HK-2 (cell line): ENCODE data around the gene RNF183.

Source experiments
- DNase-seq: peaks from one replicate; pipeline ENCODE4 v3.0.0-alpha.2; 2018; ENCODE audit not compliant: unreplicated experiment

RNF183 gene

GRCh38 chr9:113302792-113303418, at the start of gene RNF183:
Gene RNF183, minus strand, starts transcription at chr9:113303376. Its CDS starts 5,192 bp downstream, at chr9:113298184.
- no peak for DNase-seq

DNA sequence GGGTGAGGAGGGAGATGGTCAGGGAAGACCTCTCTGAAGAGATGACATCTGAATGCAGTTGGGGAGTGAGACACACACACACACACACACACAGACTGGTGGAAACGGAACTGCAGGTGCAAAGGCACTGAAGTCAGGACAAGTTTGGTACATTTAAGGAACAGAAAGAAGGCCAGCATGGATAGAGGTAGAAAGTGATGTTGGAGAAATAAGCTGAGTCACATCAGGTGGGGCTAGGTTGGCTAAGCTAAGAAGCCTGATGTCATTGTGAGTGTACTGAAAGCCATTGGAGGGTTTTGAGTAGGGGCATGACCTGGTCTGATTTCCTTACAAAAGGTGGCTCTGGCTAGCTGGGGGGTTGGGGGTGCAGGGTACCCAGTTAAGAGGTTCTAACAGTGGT, 49.2 kb upstream of the RNF183 start:
- DNase-seq = no peak

- no peak for DNase-seq
Measured at GRCh38 chr9:113352006-113352405, 48.8 kb upstream of the RNF183 start.

DNA sequence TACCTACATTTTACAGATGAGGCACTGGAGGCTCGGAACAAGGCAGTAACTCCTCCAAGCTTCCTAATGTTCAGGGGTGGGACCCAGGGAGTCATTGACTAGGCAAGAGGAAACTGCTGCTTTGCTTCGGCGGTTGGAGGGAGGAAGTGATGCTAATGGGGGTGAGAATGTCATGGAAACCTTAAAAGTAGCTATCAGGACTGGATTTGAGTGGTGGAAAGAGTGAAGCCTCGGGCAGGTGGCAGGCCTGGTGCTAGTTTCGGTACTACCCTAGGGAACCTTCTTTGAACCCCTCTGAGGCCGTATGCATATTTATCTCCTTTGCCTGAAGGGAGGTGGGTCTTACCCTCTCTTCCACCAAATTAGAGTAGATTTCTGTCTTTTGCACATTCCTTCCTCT, 47.8 kb upstream of the RNF183 start:
- no peak for DNase-seq

- no peak for DNase-seq
Measured at GRCh38 chr9:113350107-113350661, 47.0 kb upstream of the RNF183 start.

GRCh38 chr9:113349445-113350094, 46.4 kb upstream of the RNF183 start, which contains the start of gene BSPRY:
Gene BSPRY, plus strand, starts transcription at chr9:113349541. Its CDS starts 39 bp downstream, at chr9:113349580.
- no peak for DNase-seq

GRCh38 chr9:113349066-113349444, 45.9 kb upstream of the RNF183 start:
- no peak for DNase-seq

DNA sequence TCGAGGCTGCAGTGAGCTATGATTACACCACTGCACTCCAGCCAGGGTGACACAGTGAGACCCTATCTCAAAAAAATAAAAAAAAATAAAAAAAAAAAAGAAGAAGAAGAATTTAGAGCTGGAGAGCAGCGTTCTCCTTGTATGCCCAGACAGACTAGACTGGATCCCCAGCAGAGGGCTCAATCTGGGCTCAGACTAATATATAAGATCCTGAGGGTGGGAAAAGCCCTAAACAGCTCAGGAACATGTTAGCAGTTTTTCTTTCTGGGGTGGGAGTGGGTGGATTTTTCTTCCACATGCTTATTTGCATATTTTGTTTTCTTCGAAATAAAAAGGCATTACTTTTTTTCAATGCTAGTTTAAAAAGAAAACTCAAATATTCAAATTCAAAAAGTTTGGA, 45.3 kb upstream of the RNF183 start:
- no peak for DNase-seq

DNA sequence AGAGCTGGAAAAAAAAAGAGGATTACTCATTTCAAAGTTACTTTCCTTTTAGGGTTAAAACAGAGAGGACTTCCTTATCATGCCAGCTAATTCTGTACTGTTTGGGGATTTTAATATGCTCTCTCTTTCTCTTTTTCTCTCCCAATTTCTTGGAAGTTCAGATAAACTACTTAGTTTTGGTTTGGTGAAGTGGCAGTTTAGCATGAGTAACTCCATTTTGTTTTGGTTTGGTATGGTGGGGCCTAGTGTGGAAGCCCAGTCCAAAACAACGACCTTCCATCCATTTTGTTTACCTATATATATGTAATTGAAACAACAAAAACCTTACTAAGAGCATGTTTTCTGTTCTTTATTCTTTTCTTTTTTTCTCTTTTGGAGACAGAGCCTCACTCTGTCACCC, 42.5 kb upstream of the RNF183 start:
- no peak for DNase-seq

DNA sequence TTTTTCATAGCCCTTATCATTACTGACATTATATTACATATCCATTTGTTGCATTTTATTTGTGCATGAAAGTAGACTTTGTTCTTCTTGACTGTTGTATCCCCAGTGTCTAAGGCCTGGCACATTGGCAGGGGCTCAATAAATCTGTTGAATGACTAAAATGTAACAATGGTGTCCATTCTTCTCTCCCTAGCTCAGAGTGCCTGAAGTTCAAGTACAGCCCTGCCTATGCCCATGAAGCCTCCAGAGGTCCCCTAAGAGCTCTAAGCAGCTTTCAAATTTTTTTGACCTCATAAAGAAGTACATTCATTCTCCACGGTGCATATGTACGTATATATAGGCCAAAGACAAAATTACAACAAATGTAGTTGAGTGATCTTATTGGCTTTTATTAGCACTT, 42.0 kb upstream of the RNF183 start:
- DNase-seq = no peak

- peak; percentile 49 for DNase-seq
Measured at GRCh38 chr9:113343732-113344231, 40.6 kb upstream of the RNF183 start.

DNA sequence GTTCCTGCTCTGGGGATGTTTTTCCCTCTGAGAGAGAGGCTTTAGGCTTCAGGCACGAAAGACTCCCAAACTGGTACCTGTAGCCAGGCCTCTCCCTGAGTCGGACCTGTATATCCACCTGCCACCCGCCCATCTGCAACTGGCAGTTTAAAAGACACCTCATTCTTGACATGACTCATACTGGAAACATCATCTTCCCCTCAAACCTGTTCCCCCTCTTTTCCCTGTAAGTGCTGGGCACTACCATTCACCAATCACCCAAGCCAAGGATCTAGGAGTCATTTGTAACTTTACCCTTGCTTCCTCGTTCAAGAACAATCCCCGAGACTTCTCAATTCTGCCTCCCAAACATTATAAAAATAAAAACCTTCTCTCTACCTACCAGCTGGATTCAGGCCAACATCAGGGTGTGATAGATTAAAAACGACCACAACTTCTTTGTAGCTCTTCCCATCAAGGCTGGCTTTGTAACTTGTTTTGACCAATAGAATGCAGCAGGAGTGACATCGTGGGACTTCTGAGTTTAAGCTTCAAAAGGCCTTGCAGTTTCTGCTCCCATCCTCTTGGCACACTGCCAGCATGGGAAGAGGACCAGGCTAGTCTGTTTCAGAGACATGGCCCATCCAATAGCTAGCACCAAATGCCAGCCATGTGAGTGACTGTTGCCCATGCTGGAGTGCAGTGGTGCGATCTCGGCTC, 38.7 kb upstream of the RNF183 start:
- DNase-seq = no peak

- peak; percentile 92 for DNase-seq
Measured at GRCh38 chr9:113340011-113340699, 37.0 kb upstream of the RNF183 start, which contains the start of gene WDR31. Gene WDR31, minus strand, starts transcription at chr9:113340275. Its CDS starts 8,253 bp downstream, at chr9:113332022.

- DNase-seq = no peak
Measured at GRCh38 chr9:113337714-113338113, 34.5 kb upstream of the RNF183 start.

- no peak for DNase-seq
Measured at GRCh38 chr9:113331780-113332179, 28.6 kb upstream of the RNF183 start.

GRCh38 chr9:113328045-113328782, 25.0 kb upstream of the RNF183 start:
- no peak for DNase-seq

GRCh38 chr9:113326230-113326629, 23.1 kb upstream of the RNF183 start:
- DNase-seq = no peak

GRCh38 chr9:113322671-113323070, 19.5 kb upstream of the RNF183 start:
- DNase-seq = no peak

- no peak for DNase-seq
Measured at GRCh38 chr9:113320051-113320450, 16.9 kb upstream of the RNF183 start.

DNA sequence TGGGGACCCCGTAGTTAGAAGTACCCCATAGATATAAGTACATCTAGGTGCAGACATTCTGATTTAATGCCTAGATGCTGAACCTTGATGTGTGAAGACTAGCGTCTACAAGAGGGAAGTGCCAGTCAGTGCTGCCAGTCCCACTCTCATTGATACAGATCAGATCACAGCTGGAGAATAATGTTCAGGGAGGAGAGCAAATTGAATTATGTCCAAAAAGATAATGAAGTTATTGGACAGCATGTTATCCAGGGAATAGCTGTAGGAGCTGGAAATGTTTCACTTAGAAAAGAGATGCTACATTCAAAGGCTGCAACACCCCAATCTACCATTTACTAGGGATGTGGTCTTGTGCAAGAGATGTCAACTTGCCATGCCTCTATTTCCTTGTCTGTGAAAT, 15.9 kb upstream of the RNF183 start:
- no peak for DNase-seq

- DNase-seq = no peak
Measured at GRCh38 chr9:113317777-113318176, 14.6 kb upstream of the RNF183 start.
